ENCODE measurements around the gene DNAJC13. TPM values are rescaled to one million over a fixed set of nuclear protein-coding genes. Genes with fewer than 3 reads are reported as not detected.

Gene DNAJC13
- total RNA-seq, 4 donors from 2014 or later, result 21.2 to 86.9 (median 54.6) TPM

GRCh38 chr3:132549169-132549568 is 131.9 kb downstream of the DNAJC13 start:
- Histone ChIP-seq H3K27ac (no peak overlapping the region), H3K27me3 (no peaks in the 10 kb centered on the region), H3K4me1 (peaks cover 0 to 8% of the 10 kb centered on the region in 2 donors), H3K4me3 (no peak overlapping the region), H3K36me3 (no peaks in the 10 kb centered on the region), H3K9me3 (no peaks in the 10 kb centered on the region)
- intact Hi-C loops (cut with DNase I; ENCODE audit: low total_unique reads), result no loop called here
- DNase-seq, result no peak
- TF ChIP-seq POLR2A (IDR thresholded peaks at IDR 0.05) (no peak), CTCF (IDR thresholded peaks at IDR 0.05) (no peak)

GRCh38 chr3:132549890-132550578 is 132.7 kb downstream of the DNAJC13 start:
- Histone ChIP-seq H3K27me3 (no peaks in the 10 kb centered on the region), H3K4me1 (peaks cover 0 to 8% of the 10 kb centered on the region in 2 donors), H3K27ac (peak overlapping the region; percentile 35 to 43), H3K9me3 (no peaks in the 10 kb centered on the region), H3K36me3 (no peaks in the 10 kb centered on the region), H3K4me3 (no peak overlapping the region)
- intact Hi-C loops (cut with DNase I; ENCODE audit: low total_unique reads), result no loop called here
- DNase-seq, result no peak
- TF ChIP-seq CTCF (IDR thresholded peaks at IDR 0.05) (no peak), POLR2A (IDR thresholded peaks at IDR 0.05) (no peak)

GRCh38 chr3:132550579-132551305 is 133.4 kb downstream of the DNAJC13 start:
- Histone ChIP-seq H3K4me1 (peaks cover 0 to 8% of the 10 kb centered on the region in 2 donors), H3K9me3 (no peaks in the 10 kb centered on the region)
- no peak for DNase-seq

GRCh38 chr3:132553826-132554225 is 136.5 kb downstream of the DNAJC13 start:
- peak overlapping the region; percentile 48 to 72 for H3K27ac ChIP-seq
- no peak for DNase-seq
- H3K9me3 ChIP-seq, result no peaks in the 10 kb centered on the region
- intact Hi-C loops (cut with DNase I; ENCODE audit: low total_unique reads), result no loop called here
- no peak for TF ChIP-seq POLR2A (IDR thresholded peaks at IDR 0.05)
- no peak for TF ChIP-seq CTCF (IDR thresholded peaks at IDR 0.05)
- no peak overlapping the region for H3K4me3 ChIP-seq
- no peaks in the 10 kb centered on the region for H3K27me3 ChIP-seq
- no peaks in the 10 kb centered on the region for H3K36me3 ChIP-seq
- peaks cover 0 to 8% of the 10 kb centered on the region in 2 donors for H3K4me1 ChIP-seq

More at GRCh38 chr3:132550579-132551305, 133.4 kb downstream of the DNAJC13 start:
- no peak for TF ChIP-seq CTCF (IDR thresholded peaks at IDR 0.05)
- no peak for TF ChIP-seq POLR2A (IDR thresholded peaks at IDR 0.05)
- Histone ChIP-seq H3K36me3 (no peaks in the 10 kb centered on the region), H3K4me3 (no peak overlapping the region), H3K27me3 (no peaks in the 10 kb centered on the region), H3K27ac (peak overlapping the region; percentile 35 to 43)
- intact Hi-C loops (cut with DNase I; ENCODE audit: low total_unique reads), result no loop called here

GRCh38 chr3:132554437-132554836 is 137.1 kb downstream of the DNAJC13 start:
- intact Hi-C loops (cut with DNase I; ENCODE audit: low total_unique reads), result no loop called here
- no peak overlapping the region for H3K4me3 ChIP-seq
- no peak for DNase-seq
- H3K9me3 ChIP-seq, result no peaks in the 10 kb centered on the region
- no peak for TF ChIP-seq CTCF (IDR thresholded peaks at IDR 0.05)
- no peak for TF ChIP-seq POLR2A (IDR thresholded peaks at IDR 0.05)
- peaks cover 0 to 8% of the 10 kb centered on the region in 2 donors for H3K4me1 ChIP-seq
- peak overlapping the region; percentile 48 to 72 for H3K27ac ChIP-seq
- H3K27me3 ChIP-seq, result no peaks in the 10 kb centered on the region
- H3K36me3 ChIP-seq, result no peaks in the 10 kb centered on the region
